Measurements from ENCODE around the gene BRINP3. TPM values are rescaled to one million over a fixed set of nuclear protein-coding genes. Genes with fewer than 3 reads are reported as not detected.

BRINP3 gene
- total and polyA plus RNA-seq, 11 donors = 0.15 to 2.7 (median 0.41) TPM; not detected in 3

GRCh38 chr1:190320952-190321351 lies 156.7 kb downstream of the BRINP3 start:
- DNase-seq = no peak
- no peaks in the 10 kb centered on the region for H3K36me3 ChIP-seq
- WGBS, 4 donors = 70 to 80% (median 76%) methylated on average over 3 of the region's 3 CpGs
- no peaks in the 10 kb centered on the region for H3K9me3 ChIP-seq
- no peak overlapping the region for H3K4me3 ChIP-seq
- no peak for TF ChIP-seq POLR2A (IDR thresholded peaks at IDR 0.05)
- no peak for TF ChIP-seq CTCF (IDR thresholded peaks at IDR 0.05)
- H3K27me3 ChIP-seq = no peaks in the 10 kb centered on the region
- intact Hi-C loops (cut with DNase I) = no loop called here
- ATAC-seq = no peak
- H3K27ac ChIP-seq = no peak overlapping the region
- no peaks in the 10 kb centered on the region for H3K4me1 ChIP-seq

GRCh38 chr1:190312763-190313162 lies 164.9 kb downstream of the BRINP3 start:
- Histone ChIP-seq H3K27ac (no peak overlapping the region), H3K36me3 (no peaks in the 10 kb centered on the region), H3K4me1 (no peaks in the 10 kb centered on the region), H3K9me3 (peaks cover 0 to 13% (median 0%) of the 10 kb centered on the region in 12 donors), H3K4me3 (no peak overlapping the region), H3K27me3 (no peaks in the 10 kb centered on the region)
- DNase-seq (no peak), ATAC-seq (no peak)
- intact Hi-C loops (cut with DNase I) = no loop called here
- TF ChIP-seq CTCF (IDR thresholded peaks at IDR 0.05) (no peak), POLR2A (IDR thresholded peaks at IDR 0.05) (no peak)
- 64 to 81% (median 76%) methylated on average over 1 of the region's 1 CpG for WGBS, 4 donors

- Histone ChIP-seq H3K9me3 (peaks cover 0 to 7% (median 0%) of the 10 kb centered on the region in 12 donors), H3K4me1 (no peaks in the 10 kb centered on the region), H3K4me3 (no peak overlapping the region), H3K27ac (no peak overlapping the region), H3K27me3 (no peaks in the 10 kb centered on the region), H3K36me3 (no peaks in the 10 kb centered on the region)
- ATAC-seq (no peak), DNase-seq (no peak)
- no peak for TF ChIP-seq POLR2A (IDR thresholded peaks at IDR 0.05)
- TF ChIP-seq CTCF (IDR thresholded peaks at IDR 0.05) = no peak
- intact Hi-C loops (cut with DNase I) = no loop called here
Measured at GRCh38 chr1:190303501-190303900, 174.2 kb downstream of the BRINP3 start.

- no peaks in the 10 kb centered on the region for H3K4me1 ChIP-seq
- no peak overlapping the region for H3K4me3 ChIP-seq
- TF ChIP-seq POLR2A (IDR thresholded peaks at IDR 0.05) (no peak), CTCF (IDR thresholded peaks at IDR 0.05) (no peak)
- intact Hi-C loops (cut with DNase I) = no loop called here
- no peaks in the 10 kb centered on the region for H3K27me3 ChIP-seq
- peaks cover 0 to 8% (median 0%) of the 10 kb centered on the region in 12 donors for H3K9me3 ChIP-seq
- 35 to 91% (median 86%) methylated on average over 2 of the region's 2 CpGs for WGBS, 4 donors
- H3K27ac ChIP-seq = no peak overlapping the region
- ATAC-seq = no peak
- DNase-seq = no peak
- H3K36me3 ChIP-seq = no peaks in the 10 kb centered on the region
Measured at GRCh38 chr1:190296453-190296852, 181.2 kb downstream of the BRINP3 start.
